Activated CD4-positive, alpha-beta T cell treated with anti-CD3 and anti-CD28 coated beads for 4 hours (primary cell): ENCODE measurements around the gene PPP1R3G.
"Not testable (repeated sequence)": the region's sequence is repeated elsewhere in the genome, so short reads cannot be mapped to it uniquely, and the experiment has no call there.

Experiments
- DNase-seq, 2 donors: peaks; one replicate each; pipeline ENCODE4 v3.0.0-alpha.2; 2020

PPP1R3G gene

GRCh38 chr6:5084781-5085647 lies at the start of gene PPP1R3G:
Gene PPP1R3G (plus strand): TSS chr6:5085341. CDS start chr6:5085486, 145 bp downstream.
- no peak for DNase-seq

- no peak for DNase-seq
Measured at GRCh38 chr6:5036269-5036668, 48.9 kb upstream of the PPP1R3G start.

- no peak for DNase-seq
Measured at GRCh38 chr6:5041955-5042354, 43.2 kb upstream of the PPP1R3G start.

GRCh38 chr6:5042436-5042835 lies 42.7 kb upstream of the PPP1R3G start:
- DNase-seq: no peak

GRCh38 chr6:5044866-5045265 lies 40.3 kb upstream of the PPP1R3G start:
- DNase-seq: no peak

- no peak for DNase-seq
Measured at GRCh38 chr6:5045416-5045815, 39.7 kb upstream of the PPP1R3G start.

GRCh38 chr6:5046430-5046829 lies 38.7 kb upstream of the PPP1R3G start:
- DNase-seq: no peak

- no peak for DNase-seq
Measured at GRCh38 chr6:5050009-5050408, 35.1 kb upstream of the PPP1R3G start.

GRCh38 chr6:5051394-5051793 lies 33.7 kb upstream of the PPP1R3G start:
- no peak for DNase-seq

- DNase-seq: no peak
Measured at GRCh38 chr6:5053038-5053437, 32.1 kb upstream of the PPP1R3G start.

- no peak for DNase-seq
Measured at GRCh38 chr6:5053864-5054244, 31.3 kb upstream of the PPP1R3G start.

GRCh38 chr6:5054245-5054873 lies 30.8 kb upstream of the PPP1R3G start:
- DNase-seq: no peak

GRCh38 chr6:5055118-5055517 lies 30.0 kb upstream of the PPP1R3G start:
- no peak for DNase-seq

- no peak for DNase-seq
Measured at GRCh38 chr6:5058254-5058653, 26.9 kb upstream of the PPP1R3G start.

GRCh38 chr6:5059036-5059896 lies 25.9 kb upstream of the PPP1R3G start:
- DNase-seq: no peak

GRCh38 chr6:5060439-5060838 lies 24.7 kb upstream of the PPP1R3G start:
- not testable (repeated sequence) for DNase-seq

- no peak for DNase-seq
Measured at GRCh38 chr6:5061152-5061551, 24.0 kb upstream of the PPP1R3G start.

GRCh38 chr6:5063617-5064016 lies 21.5 kb upstream of the PPP1R3G start:
- no peak for DNase-seq

- no peak for DNase-seq
Measured at GRCh38 chr6:5066456-5067093, 18.6 kb upstream of the PPP1R3G start.

- DNase-seq: no peak
Measured at GRCh38 chr6:5067305-5067704, 17.8 kb upstream of the PPP1R3G start.

GRCh38 chr6:5068153-5068751 lies 16.9 kb upstream of the PPP1R3G start:
- DNase-seq: no peak

- no peak for DNase-seq
Measured at GRCh38 chr6:5071216-5071615, 13.9 kb upstream of the PPP1R3G start.

- DNase-seq: no peak
Measured at GRCh38 chr6:5072440-5072839, 12.7 kb upstream of the PPP1R3G start.
